ENCODE data around the gene BEGAIN. TPM values are rescaled to one million over a fixed set of nuclear protein-coding genes. Genes with fewer than 3 reads are reported as not detected.

The BEGAIN gene
- total RNA-seq, 2 donors from 2014 or later = 0.74 to 0.99 TPM

DNA sequence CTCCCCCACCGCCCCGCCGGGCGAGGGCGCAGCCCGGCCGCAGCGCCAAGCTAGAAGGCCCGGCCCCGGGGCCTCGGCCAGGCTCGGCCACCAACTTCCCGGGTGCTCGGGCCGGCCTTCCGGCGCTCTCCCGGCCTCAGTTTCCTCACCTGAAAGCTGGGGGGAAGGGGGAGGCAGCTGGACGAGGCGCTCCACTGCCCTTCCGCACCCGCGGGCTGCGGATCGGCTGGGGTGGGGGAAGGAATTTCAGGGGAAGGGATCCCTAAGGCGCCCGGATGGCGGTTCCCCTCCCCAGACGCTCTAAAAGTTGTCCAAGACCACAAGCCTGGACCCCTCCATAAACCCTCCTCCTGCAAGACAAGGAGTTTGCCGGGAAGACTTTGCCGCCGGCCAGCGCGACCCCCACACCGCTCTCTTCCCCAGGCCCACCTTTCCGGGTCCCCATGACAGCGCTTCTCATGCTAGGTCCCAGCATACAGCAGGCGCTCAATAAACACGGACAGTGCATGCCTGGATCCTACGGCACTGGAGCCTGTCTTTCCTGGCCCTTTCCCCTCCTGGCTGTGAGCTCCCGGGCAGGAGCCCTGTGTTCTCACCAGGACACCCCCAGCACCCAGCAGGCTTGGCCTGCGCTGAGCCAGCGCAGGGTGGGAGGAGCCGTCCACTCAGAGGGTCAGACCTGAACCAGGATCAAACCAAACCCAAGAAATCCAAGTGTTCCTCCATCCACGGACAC, 18.1 kb downstream of the BEGAIN start:
- no peak for DNase-seq

DNA sequence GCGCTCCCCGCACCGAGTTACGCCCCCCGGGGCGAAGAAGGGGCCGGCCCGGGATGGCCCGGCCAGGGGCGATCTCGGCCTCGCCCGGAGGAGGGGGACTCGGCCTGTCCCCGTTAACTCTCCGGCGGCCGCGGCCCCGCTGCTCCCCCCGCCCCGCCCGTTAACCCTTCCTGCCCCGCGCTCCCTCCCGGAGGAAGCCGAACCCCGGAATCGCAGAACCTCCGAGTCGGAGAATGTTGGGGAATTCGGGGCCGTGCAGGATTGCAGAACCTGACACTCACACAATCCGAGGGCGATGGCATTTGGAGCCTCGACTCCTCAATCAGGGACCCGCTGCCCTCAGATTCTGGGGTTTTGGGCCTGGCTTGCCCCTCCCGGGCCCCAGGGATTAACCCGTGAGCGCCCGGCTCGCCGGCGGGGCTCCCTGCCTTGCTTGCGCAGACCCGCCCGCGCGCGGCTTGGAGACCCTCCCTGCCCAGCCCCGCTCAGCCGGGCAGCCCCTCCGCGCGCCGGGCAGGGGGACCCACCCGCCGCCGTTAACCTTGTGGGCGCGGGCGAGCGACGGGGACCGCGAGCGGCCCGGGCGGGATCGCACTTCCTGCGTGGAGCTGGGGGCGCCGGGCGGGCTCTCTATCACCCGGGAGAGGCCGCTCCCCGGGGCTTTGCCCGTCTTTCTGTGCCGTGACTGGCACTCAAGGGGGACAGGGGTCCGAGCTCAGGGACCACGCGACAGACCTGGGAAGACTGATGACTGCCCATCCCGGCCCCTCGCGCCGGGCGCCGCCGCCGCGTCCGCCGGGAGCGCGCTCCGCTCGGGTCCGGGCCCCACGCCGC, 18.8 kb downstream of the BEGAIN start:
- H3K27ac ChIP-seq = no peak overlapping the region

More for the DNA sequence above, 18.1 kb downstream of the BEGAIN start:
- no peaks in the 10 kb centered on the region for H3K36me3 ChIP-seq
- intact Hi-C loops (cut with DNase I) = no loop called here
- H3K9ac ChIP-seq (ENCODE audit: low read depth in 2 of 2, low read length in 2 of 2) = peak overlapping the region; percentile 5 to 50
- H3K9me3 ChIP-seq = no peaks in the 10 kb centered on the region
- no peak overlapping the region for H3K4me3 ChIP-seq
- H3K27ac ChIP-seq = no peak overlapping the region
- H3K27me3 ChIP-seq = peaks cover 44% of the 10 kb centered on the region
- TF ChIP-seq, protein P1, sequence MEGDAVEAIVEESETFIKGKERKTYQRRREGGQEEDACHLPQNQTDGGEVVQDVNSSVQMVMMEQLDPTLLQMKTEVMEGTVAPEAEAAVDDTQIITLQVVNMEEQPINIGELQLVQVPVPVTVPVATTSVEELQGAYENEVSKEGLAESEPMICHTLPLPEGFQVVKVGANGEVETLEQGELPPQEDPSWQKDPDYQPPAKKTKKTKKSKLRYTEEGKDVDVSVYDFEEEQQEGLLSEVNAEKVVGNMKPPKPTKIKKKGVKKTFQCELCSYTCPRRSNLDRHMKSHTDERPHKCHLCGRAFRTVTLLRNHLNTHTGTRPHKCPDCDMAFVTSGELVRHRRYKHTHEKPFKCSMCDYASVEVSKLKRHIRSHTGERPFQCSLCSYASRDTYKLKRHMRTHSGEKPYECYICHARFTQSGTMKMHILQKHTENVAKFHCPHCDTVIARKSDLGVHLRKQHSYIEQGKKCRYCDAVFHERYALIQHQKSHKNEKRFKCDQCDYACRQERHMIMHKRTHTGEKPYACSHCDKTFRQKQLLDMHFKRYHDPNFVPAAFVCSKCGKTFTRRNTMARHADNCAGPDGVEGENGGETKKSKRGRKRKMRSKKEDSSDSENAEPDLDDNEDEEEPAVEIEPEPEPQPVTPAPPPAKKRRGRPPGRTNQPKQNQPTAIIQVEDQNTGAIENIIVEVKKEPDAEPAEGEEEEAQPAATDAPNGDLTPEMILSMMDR (IDR thresholded peaks at IDR 0.05) = no peak
- no peaks in the 10 kb centered on the region for H3K4me1 ChIP-seq

DNA sequence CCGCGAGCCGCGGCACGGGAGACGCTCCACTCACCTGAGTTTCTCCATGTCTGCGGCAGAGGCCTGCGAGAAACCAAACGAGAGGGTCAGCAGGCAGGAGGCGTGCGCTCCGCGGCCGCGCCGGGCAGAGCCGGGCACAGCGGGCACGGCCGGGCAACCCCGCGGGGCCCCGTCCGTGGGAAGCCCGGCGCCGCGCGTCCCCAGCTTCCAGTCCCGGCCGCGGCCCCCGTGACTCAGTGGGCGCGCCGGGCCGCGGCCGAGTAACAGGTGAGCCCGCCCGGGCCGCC, 19.4 kb downstream of the BEGAIN start:
- TF ChIP-seq, protein P1 (IDR thresholded peaks at IDR 0.05) = no peak
- Histone ChIP-seq H3K27me3 (peaks cover 44% of the 10 kb centered on the region), H3K9ac (ENCODE audit: low read depth in 2 of 2, low read length in 2 of 2) (no peak overlapping the region), H3K4me3 (peak overlapping the region; percentile 31), H3K27ac (no peak overlapping the region), H3K4me1 (no peaks in the 10 kb centered on the region), H3K36me3 (no peaks in the 10 kb centered on the region), H3K9me3 (no peaks in the 10 kb centered on the region)
- DNase-seq = no peak
- intact Hi-C loops (cut with DNase I) = no loop called here

More for the DNA sequence above, 18.8 kb downstream of the BEGAIN start:
- Histone ChIP-seq H3K27me3 (peaks cover 44% of the 10 kb centered on the region), H3K4me3 (peak overlapping the region; percentile 31), H3K36me3 (no peaks in the 10 kb centered on the region), H3K4me1 (no peaks in the 10 kb centered on the region), H3K9me3 (no peaks in the 10 kb centered on the region), H3K9ac (ENCODE audit: low read depth in 2 of 2, low read length in 2 of 2) (peak overlapping the region in 1 of 2 donors; percentile 50)
- TF ChIP-seq, protein P1 (IDR thresholded peaks at IDR 0.05) = no peak
- intact Hi-C loops (cut with DNase I) = no loop called here
- no peak for DNase-seq

DNA sequence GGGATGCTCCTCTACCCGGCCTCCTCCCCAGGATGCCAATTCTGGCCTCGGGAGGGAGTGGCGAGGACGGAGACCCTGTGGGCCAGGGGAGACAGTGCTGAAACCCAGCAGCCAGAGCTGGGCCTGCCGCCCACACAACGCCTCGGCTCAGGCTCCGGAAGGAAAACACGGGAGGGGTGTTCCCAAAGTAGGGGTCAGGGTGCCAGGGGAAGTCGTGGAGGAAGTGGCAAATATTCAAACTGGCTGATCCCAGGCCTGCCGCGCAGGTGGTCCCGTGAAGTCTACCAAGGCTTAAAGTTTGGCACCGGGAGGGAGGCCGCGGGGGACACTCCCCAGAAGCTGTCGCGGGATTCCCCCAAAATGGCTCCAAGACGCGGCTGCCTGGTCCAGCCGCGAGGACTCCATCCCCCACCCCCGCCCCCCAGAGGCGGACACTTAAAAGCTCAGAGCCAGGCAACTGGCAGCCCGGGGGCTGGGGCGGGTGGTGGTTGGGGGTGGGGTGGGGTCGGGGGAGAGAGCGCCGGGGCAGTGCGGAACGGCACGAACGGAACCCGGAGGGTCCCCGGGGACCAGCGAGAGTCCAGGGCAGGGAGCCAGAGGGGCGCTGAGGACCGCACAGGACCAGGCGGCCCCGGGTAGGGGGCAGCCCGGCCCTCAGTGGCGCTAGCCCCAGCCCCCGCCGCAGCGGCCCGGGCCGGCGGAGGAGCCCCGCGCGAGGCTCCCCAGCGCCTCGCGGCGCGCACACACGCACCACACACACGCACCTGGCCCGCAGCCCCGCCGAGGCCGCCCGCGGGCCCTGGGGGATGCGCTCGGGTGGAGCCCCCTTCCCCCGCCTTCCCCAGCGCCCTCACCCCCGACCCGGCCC, 20.0 kb downstream of the BEGAIN start:
- peak overlapping the region; percentile 31 for H3K4me3 ChIP-seq
- H3K36me3 ChIP-seq = no peaks in the 10 kb centered on the region
- DNase-seq = no peak
- TF ChIP-seq, protein P1 (IDR thresholded peaks at IDR 0.05) = no peak
- no peaks in the 10 kb centered on the region for H3K9me3 ChIP-seq
- intact Hi-C loops (cut with DNase I) = no loop called here
- peaks cover 44% of the 10 kb centered on the region for H3K27me3 ChIP-seq
- H3K9ac ChIP-seq (ENCODE audit: low read depth in 2 of 2, low read length in 2 of 2) = peak overlapping the region in 1 of 2 donors; percentile 37
- H3K27ac ChIP-seq = no peak overlapping the region
- no peaks in the 10 kb centered on the region for H3K4me1 ChIP-seq

DNA sequence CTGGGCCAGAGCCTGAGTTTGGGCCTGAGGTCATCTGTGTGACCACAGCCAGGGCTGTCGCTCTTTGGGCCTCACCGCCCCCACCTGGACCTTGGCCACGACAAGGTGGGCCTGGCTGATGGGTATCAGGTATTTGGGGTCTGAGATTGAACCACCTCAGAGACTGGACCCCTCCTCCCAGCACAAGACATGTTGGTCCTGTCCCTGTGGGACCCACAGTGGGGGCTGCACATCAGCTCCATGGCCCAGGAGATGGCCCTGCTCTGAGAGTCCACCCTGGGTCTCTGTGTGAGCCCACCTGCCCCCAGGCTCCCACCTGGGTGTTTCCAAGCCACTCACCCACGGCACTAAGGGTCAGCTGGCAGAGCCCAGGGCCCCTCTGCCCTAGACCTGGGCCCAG, 20.6 kb downstream of the BEGAIN start:
- peak overlapping the region; percentile 37 to 51 for H3K9ac ChIP-seq (ENCODE audit: low read depth in 2 of 2, low read length in 2 of 2)
- H3K9me3 ChIP-seq = no peaks in the 10 kb centered on the region
- peaks cover 44% of the 10 kb centered on the region for H3K27me3 ChIP-seq
- no peaks in the 10 kb centered on the region for H3K4me1 ChIP-seq
- intact Hi-C loops (cut with DNase I) = no loop called here
- H3K4me3 ChIP-seq = no peak overlapping the region
- H3K36me3 ChIP-seq = no peaks in the 10 kb centered on the region
- TF ChIP-seq, protein P1 (IDR thresholded peaks at IDR 0.05) = no peak
- no peak overlapping the region for H3K27ac ChIP-seq
- DNase-seq = no peak
